ENCODE data around the gene TEX14.
A peak's percentile ranks its signal among the peaks of the same experiment; 100 is the strongest.
"Not testable (repeated sequence)": the region's sequence is repeated elsewhere in the genome, so short reads cannot be mapped to it uniquely, and the experiment has no call there.

Gene TEX14

GRCh38 chr17:58692239-58693055 is 602 bp upstream of the TEX14 start, which contains the start of gene RAD51C:
Gene RAD51C, plus strand, starts transcription at chr17:58692602. Its CDS starts 42 bp downstream, at chr17:58692644.
- peak; percentile 88 for DNase-seq (ENCODE audit: low spot score)

GRCh38 chr17:58690033-58690432 is 1.8 kb downstream of the TEX14 start:
- DNase-seq (ENCODE audit: low spot score) = not testable (repeated sequence)

- no peak for DNase-seq (ENCODE audit: low spot score)
Measured at GRCh38 chr17:58688521-58688920, 3.3 kb downstream of the TEX14 start.

- no peak for DNase-seq (ENCODE audit: low spot score)
Measured at GRCh38 chr17:58686980-58687379, 4.9 kb downstream of the TEX14 start.

GRCh38 chr17:58684462-58684861 is 7.4 kb downstream of the TEX14 start:
- DNase-seq (ENCODE audit: low spot score) = not testable (repeated sequence)

DNA sequence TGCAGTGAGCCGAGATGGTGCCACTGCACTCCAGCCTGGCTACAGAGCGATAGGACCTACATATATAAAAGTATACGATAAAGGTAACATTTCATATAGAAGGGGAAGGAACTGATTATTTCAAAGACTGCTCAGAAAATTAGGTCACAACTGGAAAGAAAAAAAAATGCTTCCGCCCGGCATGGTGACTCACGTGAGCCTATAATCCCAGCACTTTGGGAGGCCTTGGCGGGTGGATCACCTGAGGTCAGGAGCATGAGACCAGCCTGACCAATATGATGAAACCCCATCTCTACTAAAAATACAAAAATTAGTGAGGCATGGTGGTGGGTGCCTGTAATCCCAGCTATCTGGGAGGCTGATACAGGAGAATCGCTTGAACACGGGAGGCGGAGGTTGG is 7.8 kb downstream of the TEX14 start:
- DNase-seq (ENCODE audit: low spot score) = no peak

DNA sequence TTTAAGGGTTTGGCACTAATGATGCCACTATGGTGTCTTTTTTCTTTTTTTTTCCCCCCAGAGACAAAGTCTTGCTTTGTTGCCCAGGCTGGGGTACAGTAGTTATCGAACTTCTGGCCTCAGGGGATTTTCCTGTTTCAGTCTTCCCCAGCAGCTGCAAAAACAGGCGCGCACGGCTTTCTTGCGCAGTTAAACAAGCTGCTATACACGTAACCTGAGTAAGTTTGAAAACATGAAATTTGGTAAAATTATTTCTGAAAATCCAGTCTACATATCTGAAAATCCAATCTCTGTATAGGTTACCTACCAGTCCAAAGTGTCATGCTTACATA is 11.8 kb downstream of the TEX14 start:
- DNase-seq (ENCODE audit: low spot score) = no peak

- DNase-seq (ENCODE audit: low spot score) = no peak
Measured at GRCh38 chr17:58679263-58680037, 12.4 kb downstream of the TEX14 start.

GRCh38 chr17:58678287-58678686 is 13.6 kb downstream of the TEX14 start:
- DNase-seq (ENCODE audit: low spot score) = not testable (repeated sequence)

- no peak for DNase-seq (ENCODE audit: low spot score)
Measured at GRCh38 chr17:58677194-58677880, 14.5 kb downstream of the TEX14 start.

- no peak for DNase-seq (ENCODE audit: low spot score)
Measured at GRCh38 chr17:58671969-58672368, 19.9 kb downstream of the TEX14 start.

DNA sequence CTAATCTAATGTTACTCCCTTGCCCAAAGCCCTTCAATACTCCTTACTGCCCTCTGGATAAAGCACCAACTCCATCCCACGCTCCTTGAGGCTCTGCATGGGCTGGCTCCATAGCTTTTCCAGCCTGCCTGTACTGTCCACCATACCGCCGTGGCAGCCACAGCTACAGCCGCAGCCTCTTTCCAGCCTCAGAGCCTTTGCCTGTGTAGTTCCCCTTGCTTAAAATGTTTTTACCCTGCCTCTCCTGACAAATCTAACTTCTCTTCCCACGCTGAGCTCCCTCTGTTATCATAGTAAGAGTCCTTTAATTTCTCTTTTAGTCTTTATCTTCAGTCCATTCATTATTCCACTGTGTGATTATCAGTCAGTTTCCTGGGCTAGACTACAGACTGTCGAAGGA is 22.0 kb downstream of the TEX14 start:
- no peak for DNase-seq (ENCODE audit: low spot score)

DNA sequence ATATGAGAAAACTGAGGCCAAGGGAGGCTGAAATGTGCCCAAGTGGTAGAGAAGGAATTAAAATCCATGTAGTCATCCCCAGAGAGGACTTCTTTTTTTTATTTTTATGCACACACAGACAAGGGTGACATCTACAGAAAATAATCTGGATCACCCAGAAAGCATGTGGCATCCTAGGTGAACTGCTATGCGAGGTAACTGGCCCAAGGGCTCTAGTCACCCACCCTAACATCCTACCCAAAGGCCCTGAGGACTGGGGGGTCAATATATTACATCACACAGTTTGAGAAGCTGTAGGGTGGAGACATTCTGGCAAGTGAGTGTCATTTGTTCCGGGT is 23.3 kb downstream of the TEX14 start:
- no peak for DNase-seq (ENCODE audit: low spot score)

- DNase-seq (ENCODE audit: low spot score) = no peak
Measured at GRCh38 chr17:58667934-58668597, 23.8 kb downstream of the TEX14 start.

DNA sequence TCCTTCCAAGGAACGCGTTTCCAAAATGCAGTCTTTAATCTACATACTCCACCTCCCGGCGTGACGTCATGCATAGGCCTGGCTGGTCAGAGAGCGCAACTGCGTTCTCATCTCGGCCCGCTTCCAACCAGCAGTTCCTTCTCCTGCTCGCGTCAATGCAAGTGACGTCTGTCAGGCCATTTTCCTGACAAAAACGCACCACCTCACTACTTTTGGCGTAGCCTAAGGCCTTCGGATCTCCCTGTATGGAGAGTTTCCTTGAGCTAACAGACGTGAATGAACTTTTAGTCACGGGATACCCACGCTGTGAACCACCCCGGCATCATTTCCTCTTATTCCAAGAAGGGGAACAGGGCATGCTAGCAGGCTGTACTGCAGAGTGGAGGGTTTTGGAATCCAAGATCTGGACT is 25.0 kb downstream of the TEX14 start:
- peak; percentile 71 for DNase-seq (ENCODE audit: low spot score)

DNA sequence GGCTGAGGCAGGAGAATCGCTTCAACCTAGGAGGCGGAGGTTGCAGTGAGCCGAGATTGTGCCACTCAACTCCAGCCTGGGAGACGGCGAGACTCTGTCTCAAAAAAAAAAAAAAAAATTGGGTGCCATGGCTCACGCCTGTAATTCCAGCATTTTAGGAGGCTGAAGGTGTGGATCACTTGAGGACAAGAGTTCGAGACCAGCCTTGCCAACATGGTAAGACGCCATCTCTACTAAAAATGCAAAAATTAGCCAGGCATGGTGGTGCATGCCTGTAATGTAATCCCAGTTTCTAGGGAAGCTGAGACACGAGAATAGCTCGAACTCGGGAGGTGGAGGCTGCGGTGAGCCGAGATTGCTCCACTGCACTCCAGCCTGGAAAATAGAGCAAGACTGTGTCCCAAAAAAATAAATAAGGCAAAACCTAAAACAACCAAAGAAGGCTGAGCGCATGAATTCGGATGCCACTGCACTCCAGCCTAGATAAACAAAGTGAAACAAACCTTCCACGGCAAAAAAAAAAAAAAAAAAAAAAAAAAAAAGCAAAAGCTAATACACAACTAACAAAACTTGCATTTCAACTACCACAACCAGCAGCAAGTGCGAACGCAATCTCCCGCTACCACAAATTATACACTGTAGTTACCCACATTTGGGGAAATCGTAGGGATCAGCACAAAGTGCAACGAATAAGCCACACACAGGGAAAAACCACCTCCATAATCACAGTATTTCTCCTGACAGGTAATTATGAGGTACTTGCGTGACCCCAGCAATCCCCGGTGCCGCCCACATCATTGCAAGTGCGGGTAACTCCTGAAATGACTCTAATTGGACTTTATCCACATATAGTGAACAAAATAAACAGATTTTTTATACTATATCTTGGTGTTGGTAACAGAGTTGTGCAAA is 25.6 kb downstream of the TEX14 start:
- no peak for DNase-seq (ENCODE audit: low spot score)

DNA sequence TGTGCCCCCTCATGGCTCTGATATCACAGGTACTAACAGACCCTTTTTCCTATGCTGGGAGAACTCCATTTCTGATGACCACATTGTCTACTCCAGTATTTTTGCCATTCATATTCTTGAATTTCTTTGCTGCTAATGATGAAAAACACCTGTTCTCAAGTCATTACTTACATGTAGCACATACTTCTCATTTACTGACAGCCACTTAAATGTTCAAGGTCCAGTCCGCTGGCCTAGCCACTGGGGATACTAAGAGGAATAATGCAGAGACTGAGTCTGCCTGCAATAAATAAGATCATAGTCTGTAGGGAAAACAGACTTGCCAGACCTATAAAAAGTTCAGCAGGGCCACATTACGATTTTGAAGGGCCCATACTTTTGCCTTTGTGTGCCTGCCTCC is 27.5 kb downstream of the TEX14 start:
- DNase-seq (ENCODE audit: low spot score) = no peak

- DNase-seq (ENCODE audit: low spot score) = no peak
Measured at GRCh38 chr17:58661499-58661898, 30.3 kb downstream of the TEX14 start.

GRCh38 chr17:58660621-58661020 is 31.2 kb downstream of the TEX14 start:
- no peak for DNase-seq (ENCODE audit: low spot score)

- DNase-seq (ENCODE audit: low spot score) = not testable (repeated sequence)
Measured at GRCh38 chr17:58659714-58660084, 32.1 kb downstream of the TEX14 start.

Measured in hematopoietic multipotent progenitor cell treated with erythropoietin and hydrocortisone succinate and interleukin-3 and kit ligand, for 15 days (in vitro differentiated cells).